GM12872 (cell line): ENCODE data around the gene CORO6.

Experiments
- CTCF ChIP-seq: IDR thresholded peaks from 3 replicates; pipeline ENCODE4 v1.5.1; 2011; ENCODE audit warnings: low read depth, mild to moderate bottlenecking, low read length, moderate library complexity; ENCODE audit not compliant: insufficient read depth

Gene CORO6

GRCh38 chr17:29622337-29623282 is at the start of gene CORO6:
TSS of gene CORO6 (minus strand) at chr17:29622912. CDS start at chr17:29621421, 1,491 bp downstream.
- no peak for TF ChIP-seq CTCF

GRCh38 chr17:29671661-29672060 is 48.9 kb upstream of the CORO6 start:
- TF ChIP-seq CTCF: no peak

GRCh38 chr17:29669266-29669665 is 46.6 kb upstream of the CORO6 start:
- TF ChIP-seq CTCF: no peak

- TF ChIP-seq CTCF: no peak
These were observed 45.3 kb upstream of the CORO6 start for GRCh38 chr17:29667969-29668368.

- TF ChIP-seq CTCF: no peak
These were observed 42.7 kb upstream of the CORO6 start for GRCh38 chr17:29665481-29665810.

- TF ChIP-seq CTCF: no peak
These were observed 42.2 kb upstream of the CORO6 start for GRCh38 chr17:29664743-29665480.

GRCh38 chr17:29663155-29663554 is 40.4 kb upstream of the CORO6 start:
- TF ChIP-seq CTCF: no peak
